ENCODE data around the gene LAMA2. TPM values are rescaled to one million over a fixed set of nuclear protein-coding genes. Genes with fewer than 3 reads are reported as not detected.

LAMA2 gene
- total and polyA plus RNA-seq, 2 donors (not counting 3 experiments of a cell fraction or from before 2014, with no cell fraction given) = 0.51 to 0.75 TPM

- Histone ChIP-seq H3K27me3 (ENCODE audit: control insufficient read depth in 2 of 2, insufficient read depth in 2 of 2, low read length in 2 of 2) (no peaks in the 10 kb centered on the region), H3K36me3 (ENCODE audit: control insufficient read depth in 2 of 2, extremely low read depth in 1 of 2, insufficient read depth in 2 of 2, low read length in 2 of 2) (no peaks in the 10 kb centered on the region), H3K9ac (replicated peaks; ENCODE audit: extremely low read depth, insufficient read depth, low read length) (peak overlapping the region; percentile 100), H2AFZ (ENCODE audit: low read depth, low read length) (peak overlapping the region; percentile 67), H3K9me1 (replicated peaks; ENCODE audit: control insufficient read depth, extremely low read depth, insufficient read depth, low read length) (no peaks in the 10 kb centered on the region), H4K20me1 (replicated peaks; ENCODE audit: control insufficient read depth, extremely low read depth, insufficient read depth, low read length) (no peaks in the 10 kb centered on the region), H3K4me3 (replicated peaks in 1 of 3; ENCODE audit: insufficient read depth in 1 of 3, low read depth in 1 of 3, low read length in 3 of 3) (peak overlapping the region in 1 of 3 experiments; percentile 40), H3K4me1 (ENCODE audit: control insufficient read depth, extremely low read depth, insufficient read depth, low read length) (peaks cover 51% of the 10 kb centered on the region), H3K9me3 (replicated peaks; ENCODE audit: control insufficient read depth, insufficient read depth, low read length) (no peaks in the 10 kb centered on the region), H3K4me2 (ENCODE audit: insufficient read depth, low read length) (peak overlapping the region; percentile 100), H3K27ac (ENCODE audit: insufficient read depth, low read depth, low read length) (peak overlapping the region; percentile 99), H3K79me2 (ENCODE audit: control insufficient read depth, insufficient read depth, low read length) (no peaks in the 10 kb centered on the region)
- POLR2A ChIA-PET = no interaction called here
- no TSS peak for BruUV-seq (replicated peaks)
- dilution Hi-C loops (cut with MboI; ENCODE audit: extremely low pct_ligation_motif_present, low sequenced_read_pairs) (no loop called here), intact Hi-C loops (cut with micrococcal nuclease) (loop anchor here (1.0 to 5.0 kb wide), 5 partner anchors 151 to 1571 kb away; partner anchors contain the start of gene EPB41L2)
- FAIRE-seq (no peak), DNase-seq (ENCODE audit: low read depth, low spot score) (no peak)
- TF ChIP-seq GATA2 (IDR thresholded peaks at IDR 0.05; ENCODE audit: insufficient read depth, insufficient read length, low read depth, low read length) = no peak
- TF ChIP-seq MYC (IDR thresholded peaks at IDR 0.05; ENCODE audit: low read depth, low read length) = no peak
- no peak for TF ChIP-seq MAX (IDR thresholded peaks at IDR 0.05; ENCODE audit: insufficient read depth, insufficient read length)
- no peak for TF ChIP-seq CTCF (IDR thresholded peaks at IDR 0.05; ENCODE audit: extremely low read depth in 1 of 2, insufficient read depth in 1 of 2, low read depth in 1 of 2, low read length in 2 of 2)
- TF ChIP-seq POLR2A (IDR thresholded peaks at IDR 0.05; ENCODE audit: low read depth, low read length) = no peak
- TF ChIP-seq EZH2 (IDR thresholded peaks at IDR 0.05; ENCODE audit: borderline replicate concordance, low read depth, low read length, severe bottlenecking) = no peak
- no peak for TF ChIP-seq FOS (IDR thresholded peaks at IDR 0.05; ENCODE audit: borderline replicate concordance, insufficient read depth, low read length)
- no peak for TF ChIP-seq POLR2AphosphoS5 (IDR thresholded peaks at IDR 0.05; ENCODE audit: insufficient read depth, low read depth, low read length)
- no peak for TF ChIP-seq JUN (IDR thresholded peaks at IDR 0.05; ENCODE audit: borderline replicate concordance, insufficient read depth, insufficient read length, low read depth)
- CTCF ChIA-PET = interaction anchor here (1.4 to 3.0 kb wide), 4 partner anchors 8 to 13 kb away, joined by 3 to 19 read pairs (median 6); no protein-coding TSS in a partner anchor
Measured at GRCh38 chr6:129491436-129491835, 608.5 kb downstream of the LAMA2 start.

Measured in endothelial cell of umbilical vein (primary cell).